MM.1S (cell line): ENCODE results near the gene MAP4K3.

Experiments
- DNase-seq: peaks from one replicate; pipeline ENCODE4 v3.0.0-alpha.2; 2015
- H2AFZ ChIP-seq: fragments of 300-600 bp; sonication (generic); 2 replicates; pipeline ENCODE4 v1.6.0; 2016; ENCODE audit warnings: antibody characterized with exemption, low read length
- H3F3A ChIP-seq: fragments of 300-600 bp; sonication (generic); 2 replicates; pipeline ENCODE4 v1.6.1; 2016; ENCODE audit warnings: mild to moderate bottlenecking, antibody characterized with exemption, low read length, moderate library complexity, mixed read lengths; ENCODE audit not compliant: insufficient read depth
- H3K27ac ChIP-seq: fragments of 300-600 bp; sonication (generic); 2 replicates; pipeline ENCODE4 v1.5.1; 2016; ENCODE audit warnings: mild to moderate bottlenecking, low read length
- H3K27me3 ChIP-seq: fragments of 300-600 bp; sonication (generic); replicated peaks from 2 replicates; pipeline ENCODE4 v1.6.0; 2016; ENCODE audit warnings: low read length; ENCODE audit not compliant: insufficient read depth
- H3K36me3 ChIP-seq: fragments of 300-600 bp; sonication (generic); replicated peaks from 2 replicates; pipeline ENCODE4 v1.6.1; 2016; ENCODE audit warnings: mild to moderate bottlenecking, low read length, mixed read lengths; ENCODE audit not compliant: insufficient read depth
- H3K4me1 ChIP-seq: fragments of 300-600 bp; sonication (generic); 2 replicates; pipeline ENCODE4 v1.6.1; 2016; ENCODE audit warnings: low read length, mixed read lengths
- H3K4me2 ChIP-seq: fragments of 300-600 bp; sonication (generic); 2 replicates; pipeline ENCODE4 v1.6.0; 2016; ENCODE audit warnings: low read depth, low read length
- H3K4me3 ChIP-seq: fragments of 300-600 bp; sonication (generic); 2 replicates; pipeline ENCODE4 v1.5.1; 2016; ENCODE audit warnings: low read length, mixed read lengths
- H3K79me2 ChIP-seq: fragments of 300-600 bp; sonication (generic); 2 replicates; pipeline ENCODE4 v1.6.1; 2016; ENCODE audit warnings: mixed run types, low read length, mixed read lengths
- H3K9ac ChIP-seq: fragments of 300-600 bp; sonication (generic); 2 replicates; pipeline ENCODE4 v1.6.1; 2016; ENCODE audit warnings: low read length, mixed read lengths
- H3K9me2 ChIP-seq: fragments of 300-600 bp; sonication (generic); replicated peaks from 2 replicates; pipeline ENCODE4 v1.6.1; 2016; ENCODE audit warnings: mild to moderate bottlenecking, low read length, mixed read lengths; ENCODE audit not compliant: insufficient read depth
- H3K9me3 ChIP-seq: fragments of 300-600 bp; sonication (generic); replicated peaks from 2 replicates; pipeline ENCODE4 v1.6.1; 2016; ENCODE audit warnings: mild to moderate bottlenecking, low read length, mixed read lengths; ENCODE audit not compliant: insufficient read depth
- H4K20me1 ChIP-seq: fragments of 300-600 bp; sonication (generic); 2 replicates; pipeline ENCODE4 v1.6.1; 2016; ENCODE audit warnings: mild to moderate bottlenecking, low read length, moderate library complexity, mixed read lengths; ENCODE audit not compliant: insufficient read depth
- EZH2 ChIP-seq: fragments of 300-600 bp; sonication (generic); optimal IDR thresholded peaks from 2 replicates; pipeline ENCODE3; 2017; ENCODE audit warnings: low read depth, mild to moderate bottlenecking, antibody characterized with exemption, low read length, mixed read lengths
- EZH2phosphoT487 ChIP-seq: fragments of 300-600 bp; sonication (generic); IDR thresholded peaks from 2 replicates; pipeline ENCODE4 v1.6.1; 2018; ENCODE audit warnings: antibody characterized with exemption, low read length
- TF ChIP-seq, protein P1 (sequence below): fragments of 300-600 bp; sonication (generic); IDR thresholded peaks from 2 replicates; pipeline ENCODE4 v1.5.1; 2016; ENCODE audit warnings: antibody characterized with exemption, low read length, mixed read lengths

MAP4K3 gene

GRCh38 chr2:39300044-39300978 is 136.8 kb downstream of the MAP4K3 start:
- H3K4me1 ChIP-seq: no peaks in the 10 kb centered on the region
- no peaks in the 10 kb centered on the region for H3K27me3 ChIP-seq
- H3K9me3 ChIP-seq: no peaks in the 10 kb centered on the region
- no peaks in the 10 kb centered on the region for H3K9me2 ChIP-seq
- H3K27ac ChIP-seq: no peak overlapping the region
- TF ChIP-seq EZH2phosphoT487: no peak
- H3K4me3 ChIP-seq: no peak overlapping the region
- H3F3A ChIP-seq: no peaks in the 10 kb centered on the region
- no peak for DNase-seq
- H3K9ac ChIP-seq: no peak overlapping the region
- H3K79me2 ChIP-seq: no peaks in the 10 kb centered on the region
- no peak overlapping the region for H3K4me2 ChIP-seq
- H3K36me3 ChIP-seq: no peaks in the 10 kb centered on the region; the same call in 1 of the 2 replicates
- H2AFZ ChIP-seq: no peak overlapping the region
- H4K20me1 ChIP-seq: no peaks in the 10 kb centered on the region

DNA sequence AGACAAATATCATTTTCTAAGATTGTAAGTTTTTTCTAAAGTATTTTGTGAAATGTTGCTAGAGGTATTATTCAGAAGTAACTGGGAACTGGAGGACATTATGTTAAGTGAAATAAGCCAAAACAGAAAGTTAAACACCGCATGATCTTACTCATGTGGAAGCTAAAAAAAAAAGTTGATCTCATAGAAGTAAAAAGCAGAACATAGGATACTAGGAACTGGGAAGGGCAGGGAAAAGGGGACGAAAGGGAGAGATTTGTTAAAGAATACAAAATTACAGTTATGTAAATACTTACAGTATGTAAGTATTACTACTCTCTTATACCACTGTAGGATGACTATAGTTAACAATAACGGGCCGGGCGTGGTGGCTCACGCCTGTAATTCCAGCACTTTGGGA is 146.7 kb downstream of the MAP4K3 start:
- H3K4me1 ChIP-seq: no peaks in the 10 kb centered on the region
- H3K36me3 ChIP-seq: no peaks in the 10 kb centered on the region; the same call in 1 of the 2 replicates
- H3K27me3 ChIP-seq: no peaks in the 10 kb centered on the region
- no peak overlapping the region for H3K27ac ChIP-seq
- H3K9me3 ChIP-seq: no peaks in the 10 kb centered on the region
- no peak overlapping the region for H3K4me2 ChIP-seq
- H3F3A ChIP-seq: no peaks in the 10 kb centered on the region
- H3K4me3 ChIP-seq: no peak overlapping the region
- H4K20me1 ChIP-seq: no peaks in the 10 kb centered on the region
- no peak for DNase-seq
- H3K9ac ChIP-seq: no peak overlapping the region
- no peaks in the 10 kb centered on the region for H3K79me2 ChIP-seq
- no peaks in the 10 kb centered on the region for H3K9me2 ChIP-seq
- H2AFZ ChIP-seq: no peak overlapping the region
- TF ChIP-seq EZH2phosphoT487 (no peak), EZH2 (no peak)
- TF ChIP-seq, protein P1, sequence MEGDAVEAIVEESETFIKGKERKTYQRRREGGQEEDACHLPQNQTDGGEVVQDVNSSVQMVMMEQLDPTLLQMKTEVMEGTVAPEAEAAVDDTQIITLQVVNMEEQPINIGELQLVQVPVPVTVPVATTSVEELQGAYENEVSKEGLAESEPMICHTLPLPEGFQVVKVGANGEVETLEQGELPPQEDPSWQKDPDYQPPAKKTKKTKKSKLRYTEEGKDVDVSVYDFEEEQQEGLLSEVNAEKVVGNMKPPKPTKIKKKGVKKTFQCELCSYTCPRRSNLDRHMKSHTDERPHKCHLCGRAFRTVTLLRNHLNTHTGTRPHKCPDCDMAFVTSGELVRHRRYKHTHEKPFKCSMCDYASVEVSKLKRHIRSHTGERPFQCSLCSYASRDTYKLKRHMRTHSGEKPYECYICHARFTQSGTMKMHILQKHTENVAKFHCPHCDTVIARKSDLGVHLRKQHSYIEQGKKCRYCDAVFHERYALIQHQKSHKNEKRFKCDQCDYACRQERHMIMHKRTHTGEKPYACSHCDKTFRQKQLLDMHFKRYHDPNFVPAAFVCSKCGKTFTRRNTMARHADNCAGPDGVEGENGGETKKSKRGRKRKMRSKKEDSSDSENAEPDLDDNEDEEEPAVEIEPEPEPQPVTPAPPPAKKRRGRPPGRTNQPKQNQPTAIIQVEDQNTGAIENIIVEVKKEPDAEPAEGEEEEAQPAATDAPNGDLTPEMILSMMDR: no peak

DNA sequence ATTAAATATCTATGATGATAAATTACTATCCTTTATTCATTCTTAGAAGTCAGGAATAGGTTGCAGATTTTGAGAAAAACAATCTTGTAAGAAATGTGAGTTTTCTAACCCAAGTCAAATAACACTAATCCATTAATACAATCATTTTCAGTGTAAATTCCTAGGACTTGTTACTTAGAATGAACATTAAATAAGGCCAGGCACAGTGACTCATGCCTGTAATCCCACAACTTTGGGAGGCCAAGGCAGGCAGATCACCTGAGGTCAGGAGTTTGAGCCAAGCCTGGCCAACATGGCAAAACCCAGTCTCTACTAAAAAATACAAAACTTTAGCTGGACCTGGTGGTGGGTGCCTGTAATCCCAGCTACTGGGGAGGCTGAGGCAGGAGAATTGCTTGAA is 147.5 kb downstream of the MAP4K3 start:
- TF ChIP-seq, protein P1: no peak
- TF ChIP-seq EZH2phosphoT487: no peak
- no peak for TF ChIP-seq EZH2
- no peak overlapping the region for H3K9ac ChIP-seq
- H3K4me2 ChIP-seq: no peak overlapping the region
- no peaks in the 10 kb centered on the region for H3K9me3 ChIP-seq
- H3K27ac ChIP-seq: no peak overlapping the region
- no peaks in the 10 kb centered on the region for H3K79me2 ChIP-seq
- no peak overlapping the region for H3K4me3 ChIP-seq
- no peaks in the 10 kb centered on the region for H3K4me1 ChIP-seq
- H3K36me3 ChIP-seq: no peaks in the 10 kb centered on the region; the same call in 1 of the 2 replicates
- H4K20me1 ChIP-seq: no peaks in the 10 kb centered on the region
- H2AFZ ChIP-seq: no peak overlapping the region
- H3F3A ChIP-seq: no peaks in the 10 kb centered on the region
- no peak for DNase-seq
- H3K27me3 ChIP-seq: no peaks in the 10 kb centered on the region
- no peaks in the 10 kb centered on the region for H3K9me2 ChIP-seq

DNA sequence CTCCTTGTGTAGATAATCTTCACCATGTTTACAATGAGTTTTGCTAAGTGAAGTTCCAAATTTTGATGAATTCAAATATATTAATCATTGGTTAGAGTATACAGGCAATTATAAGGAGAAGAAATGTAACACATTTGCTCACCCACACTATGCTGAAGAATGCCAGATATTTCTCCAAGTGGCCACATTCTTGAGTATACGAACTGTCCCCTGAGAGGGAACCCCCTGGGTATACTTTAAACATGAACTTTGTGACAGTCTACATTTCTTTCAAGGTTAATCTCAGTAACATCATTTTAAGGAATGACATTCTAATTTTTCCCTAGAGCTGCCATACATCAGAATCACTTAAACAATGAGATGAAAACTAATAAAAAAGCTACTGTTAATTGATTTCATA is 153.5 kb downstream of the MAP4K3 start:
- H4K20me1 ChIP-seq: no peaks in the 10 kb centered on the region
- no peak overlapping the region for H3K4me3 ChIP-seq
- no peaks in the 10 kb centered on the region for H3K27me3 ChIP-seq
- no peaks in the 10 kb centered on the region for H3K9me2 ChIP-seq
- no peaks in the 10 kb centered on the region for H3K79me2 ChIP-seq
- no peaks in the 10 kb centered on the region for H3K4me1 ChIP-seq
- TF ChIP-seq, protein P1: no peak
- TF ChIP-seq EZH2 (no peak), EZH2phosphoT487 (no peak)
- no peaks in the 10 kb centered on the region for H3F3A ChIP-seq
- DNase-seq: no peak
- H3K27ac ChIP-seq: no peak overlapping the region
- no peaks in the 10 kb centered on the region for H3K9me3 ChIP-seq
- H2AFZ ChIP-seq: no peak overlapping the region
- H3K9ac ChIP-seq: no peak overlapping the region
- no peaks in the 10 kb centered on the region for H3K36me3 ChIP-seq
- H3K4me2 ChIP-seq: no peak overlapping the region
